Psoas muscle (tissue), 8 donors: Measurements from ENCODE around the gene ATG5. TPM values are rescaled to one million over a fixed set of nuclear protein-coding genes. Genes with fewer than 3 reads are reported as not detected.

Experiments used
- ATAC-seq, 4 donors: fragments of 200-7000 bp; cut with Tn5 transposase; one replicate each; pipeline ENCODE4 v1.9.1; 2020; ENCODE audit warnings: moderate library complexity in 3 of 4, mild to moderate bottlenecking in 2 of 4
- DNase-seq, 2 donors: peaks; one replicate each; pipeline ENCODE4 v3.0.0-alpha.2; 2020
- H3K27ac ChIP-seq: fragments of 200-600 bp; one replicate; pipeline ENCODE4 v1.8.0; 2022
- H3K27me3 ChIP-seq, 3 donors: fragments of 200-600 bp in 1 of 3; one replicate each; pipeline versions ENCODE4 v1.6.1 to v1.8.0; 2013 to 2022; ENCODE audit warnings: low read length in 2 of 3, mild to moderate bottlenecking in 2 of 3, moderate library complexity in 1 of 3; ENCODE audit not compliant: insufficient read depth in 3 of 3
- H3K36me3 ChIP-seq, 2 donors: fragments of 200-600 bp in 1 of 2; one replicate each; pipeline versions ENCODE4 v1.6.1 to v1.8.0; 2013 to 2022; ENCODE audit warnings: low read depth in 1 of 2, mild to moderate bottlenecking in 1 of 2, moderate library complexity in 1 of 2; ENCODE audit not compliant: insufficient read depth in 1 of 2
- H3K4me1 ChIP-seq: fragments of 200-600 bp; one replicate; pipeline ENCODE4 v1.8.0; 2022
- H3K4me3 ChIP-seq: fragments of 200-600 bp; one replicate; pipeline ENCODE4 v1.8.0; 2022; ENCODE audit warnings: mild to moderate bottlenecking
- H3K9me3 ChIP-seq: fragments of 200-600 bp; one replicate; pipeline ENCODE4 v1.8.0; 2022
- WGBS, 3 donors: extraction: QIAGEN DNeasy Blood & Tissue Kit; methylation state at CpG; one replicate each; pipeline versions ENCODE4 v1.1.6 to v1.1.7; 2013; 5-methylcytosine and 5-hydroxymethylcytosine counted together
- intact Hi-C, 2 donors: fragments of 100-400 bp; cut with DNase I; formaldehyde crosslinking; loops; one replicate each; pipeline versions ENCODE4 v1.11.0 to v1.14.2; 2022
- polyA plus RNA-seq, 3 donors: library from polyadenylated mRNA; stranded (reverse); fragments of 200-250 nt; gene quantifications; one replicate each; pipeline ENCODE4 v1.2.3, GENCODE V29; 2013
- total RNA-seq, 4 donors: library from RNA; stranded (reverse); fragmentation: NEBNext Ultra II Directional in 2 of 4; extraction: Animal tissue kit (Norgen Biotek cat#: 25700) in 2 of 4; gene quantifications; one replicate each; pipeline versions ENCODE4 v1.2.1 to v1.2.4, GENCODE V29; 2021 to 2023
- TF ChIP-seq, protein P1 (sequence below): fragments of 200-600 bp; IDR thresholded peaks from one replicate; pipeline ENCODE4 v1.8.0; 2022; ENCODE audit warnings: antibody characterized with exemption
- donor health status: healthy with polysubstance abuse.
- donor health status: DM: no; HTN: no; CAD: no; lungs with moderate emphysema.
- donor health status: Bipolar disorder and iron deficiency.
- donor health status: healthy.
- donor health status: DM: yes; HTN: yes; CAD: no.
- donor health status: DM: no; HTN: no; CAD: no.
- donor health status: DM: no; HTN: no; CAD: no.
- donor health status: DM: yes; HTN: yes; CAD: no.

ATG5 gene
- total and polyA plus RNA-seq, 7 donors = 13.5 to 35.7 (median 19.5) TPM

- ATAC-seq = no peak
- 69 to 89% (median 75%) methylated on average over 2 of the region's 2 CpGs for WGBS, 3 donors
- TF ChIP-seq, protein P1, sequence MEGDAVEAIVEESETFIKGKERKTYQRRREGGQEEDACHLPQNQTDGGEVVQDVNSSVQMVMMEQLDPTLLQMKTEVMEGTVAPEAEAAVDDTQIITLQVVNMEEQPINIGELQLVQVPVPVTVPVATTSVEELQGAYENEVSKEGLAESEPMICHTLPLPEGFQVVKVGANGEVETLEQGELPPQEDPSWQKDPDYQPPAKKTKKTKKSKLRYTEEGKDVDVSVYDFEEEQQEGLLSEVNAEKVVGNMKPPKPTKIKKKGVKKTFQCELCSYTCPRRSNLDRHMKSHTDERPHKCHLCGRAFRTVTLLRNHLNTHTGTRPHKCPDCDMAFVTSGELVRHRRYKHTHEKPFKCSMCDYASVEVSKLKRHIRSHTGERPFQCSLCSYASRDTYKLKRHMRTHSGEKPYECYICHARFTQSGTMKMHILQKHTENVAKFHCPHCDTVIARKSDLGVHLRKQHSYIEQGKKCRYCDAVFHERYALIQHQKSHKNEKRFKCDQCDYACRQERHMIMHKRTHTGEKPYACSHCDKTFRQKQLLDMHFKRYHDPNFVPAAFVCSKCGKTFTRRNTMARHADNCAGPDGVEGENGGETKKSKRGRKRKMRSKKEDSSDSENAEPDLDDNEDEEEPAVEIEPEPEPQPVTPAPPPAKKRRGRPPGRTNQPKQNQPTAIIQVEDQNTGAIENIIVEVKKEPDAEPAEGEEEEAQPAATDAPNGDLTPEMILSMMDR = no peak
These were observed 98.9 kb downstream of the ATG5 start for GRCh38 chr6:106226676-106227075.

GRCh38 chr6:106225581-106225980 lies 100.0 kb downstream of the ATG5 start:
- H3K36me3 ChIP-seq = no peaks in the 10 kb centered on the region
- intact Hi-C loops = loop anchor here (10.0 kb wide), 3 partner anchors 141 to 741 kb away; partner anchors contain the start of gene PRDM1 (in 1 of the 2)
- ATAC-seq = no peak
- peaks cover 7% of the 10 kb centered on the region for H3K4me1 ChIP-seq
- no peak overlapping the region for H3K4me3 ChIP-seq
- H3K27ac ChIP-seq = no peak overlapping the region
- TF ChIP-seq, protein P1 = no peak
- H3K27me3 ChIP-seq = no peaks in the 10 kb centered on the region
- DNase-seq = no peak
- H3K9me3 ChIP-seq = no peaks in the 10 kb centered on the region

More at GRCh38 chr6:106226676-106227075, 98.9 kb downstream of the ATG5 start:
- Histone ChIP-seq H3K27ac (no peak overlapping the region), H3K4me3 (no peak overlapping the region), H3K4me1 (peaks cover 7% of the 10 kb centered on the region), H3K36me3 (no peaks in the 10 kb centered on the region), H3K27me3 (no peaks in the 10 kb centered on the region), H3K9me3 (no peaks in the 10 kb centered on the region)
- intact Hi-C loops = loop anchor here (10.0 kb wide), 3 partner anchors 142 to 742 kb away; partner anchors contain the start of gene PRDM1 (in 1 of the 2)
- DNase-seq = no peak

- TF ChIP-seq, protein P1 = peak; percentile 71
- no peaks in the 10 kb centered on the region for H3K9me3 ChIP-seq
- no peaks in the 10 kb centered on the region for H3K27me3 ChIP-seq
- no peak overlapping the region for H3K27ac ChIP-seq
- ATAC-seq = peak in 3 of 4 donors; percentile 54 to 81 (median 73)
- no peak overlapping the region for H3K4me3 ChIP-seq
- peaks cover 7% of the 10 kb centered on the region for H3K4me1 ChIP-seq
- DNase-seq = peak in 1 of 2 donors; percentile 21
- WGBS, 3 donors = 47 to 63% (median 50%) methylated on average over 2 of the region's 2 CpGs
- intact Hi-C loops = loop anchor here (2.0 to 10.0 kb wide), 6 partner anchors 139 to 786 kb away; partner anchors contain the start of gene PRDM1 (in 1 of the 2)
- no peaks in the 10 kb centered on the region for H3K36me3 ChIP-seq
These were observed 102.1 kb downstream of the ATG5 start for GRCh38 chr6:106223300-106223930.

DNA sequence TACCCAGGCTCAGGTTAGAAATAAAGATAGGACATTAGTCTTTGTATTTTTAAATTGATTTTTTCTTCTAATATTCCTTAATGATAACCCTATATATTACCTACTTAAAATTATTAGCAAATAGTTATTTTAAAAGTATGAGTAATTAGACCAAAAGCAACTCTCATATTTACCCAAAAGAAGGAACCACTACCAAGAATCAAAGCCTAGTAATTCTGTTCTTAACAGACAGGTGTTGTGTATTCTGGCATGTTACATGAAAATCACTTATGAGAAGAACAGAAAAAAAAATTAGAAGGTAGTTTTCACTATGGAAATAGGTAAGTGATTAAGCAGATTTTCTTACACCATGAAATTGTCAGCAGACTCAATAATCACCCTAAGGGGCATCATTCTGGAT lies 105.1 kb downstream of the ATG5 start:
- no peak overlapping the region for H3K4me3 ChIP-seq
- no peaks in the 10 kb centered on the region for H3K36me3 ChIP-seq
- no peak overlapping the region for H3K27ac ChIP-seq
- intact Hi-C loops = loop anchor here (5.0 to 10.0 kb wide), 5 partner anchors 136 to 783 kb away; partner anchors contain the start of gene PRDM1 (in 1 of the 2)
- ATAC-seq = no peak
- H3K4me1 ChIP-seq = peaks cover 11% of the 10 kb centered on the region
- H3K27me3 ChIP-seq = no peaks in the 10 kb centered on the region
- TF ChIP-seq, protein P1 = no peak
- no peak for DNase-seq
- H3K9me3 ChIP-seq = no peaks in the 10 kb centered on the region
